Colonic mucosa (tissue), 4 donors: ENCODE data around the gene ST3GAL6. TPM values are rescaled to one million over a fixed set of nuclear protein-coding genes. Genes with fewer than 3 reads are reported as not detected.

ENCODE experiments used
- DNase-seq: peaks from one replicate; pipeline ENCODE4 v3.0.0-alpha.2; 2020
- H3K27ac ChIP-seq: fragments of 200-600 bp; one replicate; pipeline ENCODE4 v1.8.0; 2021
- H3K27me3 ChIP-seq: fragments of 200-600 bp; one replicate; pipeline ENCODE4 v1.8.0; 2021
- H3K36me3 ChIP-seq: fragments of 200-600 bp; one replicate; pipeline ENCODE4 v1.8.0; 2021
- H3K4me1 ChIP-seq: fragments of 200-600 bp; one replicate; pipeline ENCODE4 v1.8.0; 2021; ENCODE audit warnings: mild to moderate bottlenecking
- H3K4me3 ChIP-seq: fragments of 200-600 bp; one replicate; pipeline ENCODE4 v1.8.0; 2021
- H3K9ac ChIP-seq, 2 donors: one replicate each; pipeline ENCODE4 v1.7.0; 2013; ENCODE audit warnings: control low read depth in 2 of 2, low read depth in 2 of 2, low read length in 2 of 2
- H3K9me3 ChIP-seq: fragments of 200-600 bp; one replicate; pipeline ENCODE4 v1.8.0; 2021
- CTCF ChIP-seq: fragments of 200-600 bp; IDR thresholded peaks from one replicate; pipeline ENCODE4 v1.8.0; 2022; ENCODE audit warnings: antibody characterized with exemption, mild to moderate bottlenecking
- intact Hi-C: fragments of 100-400 bp; cut with DNase I; formaldehyde crosslinking; loops from one replicate; pipeline ENCODE4 v1.14.1; 2022
- total RNA-seq, 2 donors: library from RNA; stranded (reverse); fragmentation: NEBNext Ultra II Directional in 1 of 2; extraction: Animal tissue kit (Norgen Biotek cat#: 25700) in 1 of 2; gene quantifications; one replicate each; pipeline ENCODE4 v1.2.1, GENCODE V29; 2021
- donor health status: healthy.
- donor health status: DM: no; HTN: no; CAD: no.
- donor health status: DM: no; HTN: no; CAD: no.

ST3GAL6 gene
- total RNA-seq, 2 donors from 2014 or later: 2.3 to 2.5 TPM

GRCh38 chr3:98791341-98792325 lies 28.5 kb downstream of the ST3GAL6 start:
- Histone ChIP-seq H3K4me3 (no peak overlapping the region), H3K36me3 (no peaks in the 10 kb centered on the region), H3K27me3 (no peaks in the 10 kb centered on the region), H3K9me3 (no peaks in the 10 kb centered on the region), H3K4me1 (no peaks in the 10 kb centered on the region), H3K27ac (no peak overlapping the region), H3K9ac (no peak overlapping the region)
- intact Hi-C loops: no loop called here
- no peak for DNase-seq
- no peak for TF ChIP-seq CTCF

- no peaks in the 10 kb centered on the region for H3K4me1 ChIP-seq
- H3K4me3 ChIP-seq: no peak overlapping the region
- DNase-seq: no peak
- no peaks in the 10 kb centered on the region for H3K36me3 ChIP-seq
- TF ChIP-seq CTCF: no peak
- intact Hi-C loops: no loop called here
- no peak overlapping the region for H3K27ac ChIP-seq
- H3K9me3 ChIP-seq: no peaks in the 10 kb centered on the region
- no peak overlapping the region for H3K9ac ChIP-seq
- H3K27me3 ChIP-seq: no peaks in the 10 kb centered on the region
Observed at GRCh38 chr3:98793971-98794370, 30.8 kb downstream of the ST3GAL6 start.

GRCh38 chr3:98796334-98796733 lies 33.2 kb downstream of the ST3GAL6 start:
- no peak for DNase-seq
- Histone ChIP-seq H3K27ac (no peak overlapping the region), H3K4me3 (no peak overlapping the region), H3K36me3 (no peaks in the 10 kb centered on the region), H3K4me1 (no peaks in the 10 kb centered on the region), H3K9me3 (no peaks in the 10 kb centered on the region), H3K27me3 (no peaks in the 10 kb centered on the region), H3K9ac (no peak overlapping the region)
- intact Hi-C loops: loop anchor here (5.0 kb wide), 1 partner anchor 189 kb away; no protein-coding TSS in a partner anchor
- no peak for TF ChIP-seq CTCF

GRCh38 chr3:98797905-98798304 lies 34.8 kb downstream of the ST3GAL6 start:
- H3K9ac ChIP-seq: no peak overlapping the region
- no peak for TF ChIP-seq CTCF
- intact Hi-C loops: loop anchor here (5.0 kb wide), 1 partner anchor 191 kb away; no protein-coding TSS in a partner anchor
- no peak overlapping the region for H3K27ac ChIP-seq
- H3K4me3 ChIP-seq: no peak overlapping the region
- no peaks in the 10 kb centered on the region for H3K9me3 ChIP-seq
- H3K36me3 ChIP-seq: no peaks in the 10 kb centered on the region
- no peak for DNase-seq
- no peaks in the 10 kb centered on the region for H3K4me1 ChIP-seq
- no peaks in the 10 kb centered on the region for H3K27me3 ChIP-seq

GRCh38 chr3:98798820-98799219 lies 35.7 kb downstream of the ST3GAL6 start:
- intact Hi-C loops: loop anchor here (5.0 kb wide), 1 partner anchor 192 kb away; no protein-coding TSS in a partner anchor
- DNase-seq: no peak
- H3K36me3 ChIP-seq: no peaks in the 10 kb centered on the region
- H3K9me3 ChIP-seq: no peaks in the 10 kb centered on the region
- no peaks in the 10 kb centered on the region for H3K27me3 ChIP-seq
- no peaks in the 10 kb centered on the region for H3K4me1 ChIP-seq
- TF ChIP-seq CTCF: no peak
- H3K27ac ChIP-seq: no peak overlapping the region
- no peak overlapping the region for H3K4me3 ChIP-seq
- no peak overlapping the region for H3K9ac ChIP-seq
